GM12801 (cell line): ENCODE data around the gene LRWD1.

ENCODE experiments used
- CTCF ChIP-seq: IDR thresholded peaks from one replicate; pipeline ENCODE4 v1.5.1; 2011; ENCODE audit warnings: control low read depth; ENCODE audit not compliant: insufficient read length; ENCODE audit errors: extremely low read depth

The LRWD1 gene

GRCh38 chr7:102432442-102433218, 32.2 kb upstream of the LRWD1 start:
- TF ChIP-seq CTCF = no peak

- no peak for TF ChIP-seq CTCF
Observed at GRCh38 chr7:102433219-102434038, 31.4 kb upstream of the LRWD1 start, which contains the start of gene ORAI2. TSS of gene ORAI2 (plus strand) at chr7:102433575. CDS start at chr7:102438957, 5,382 bp downstream.

- TF ChIP-seq CTCF = no peak
Observed at GRCh38 chr7:102434039-102434486, 30.7 kb upstream of the LRWD1 start.

GRCh38 chr7:102436118-102436517, 28.7 kb upstream of the LRWD1 start:
- TF ChIP-seq CTCF = no peak

- no peak for TF ChIP-seq CTCF
Observed at GRCh38 chr7:102439963-102440795, 24.6 kb upstream of the LRWD1 start.

- TF ChIP-seq CTCF = no peak
Observed at GRCh38 chr7:102444961-102445673, 19.7 kb upstream of the LRWD1 start.

- no peak for TF ChIP-seq CTCF
Observed at GRCh38 chr7:102445674-102446071, 19.1 kb upstream of the LRWD1 start.
